Measurements from ENCODE around the gene TENM3.

DNA sequence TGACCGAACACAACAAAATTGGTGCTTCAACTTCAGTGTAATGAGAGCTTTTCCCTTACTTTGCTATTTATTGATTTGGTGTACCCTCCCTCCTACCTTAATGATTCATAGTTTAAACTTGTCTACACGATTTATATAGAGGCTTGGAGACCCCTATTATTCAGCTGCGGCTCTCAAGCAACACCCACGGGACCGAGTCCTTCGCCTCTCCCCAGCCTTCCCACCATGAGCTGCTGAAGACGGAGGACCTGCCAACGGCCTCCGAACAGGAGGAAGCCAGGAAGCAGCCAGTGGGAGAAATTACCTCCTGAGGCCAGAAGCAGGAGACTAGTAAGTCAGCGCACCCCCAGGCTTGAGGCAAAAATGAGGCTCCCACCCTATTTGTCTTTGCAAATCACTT lies 595.3 kb downstream of the TENM3 start:
- TF ChIP-seq CTCF (conservative IDR thresholded peaks at IDR 0.05) (no peak), ZFX (IDR thresholded peaks at IDR 0.05) (no peak)

All from C4-2B (cell line).